Stimulated activated CD8-positive, alpha-beta memory T cell treated with anti-CD3 and anti-CD28 coated beads, Interleukin-4, amount 100 ng/mL, for 24 hours (primary cell): ENCODE data around the gene MAP2K5.

Experiments
- DNase-seq: peaks from one replicate; pipeline ENCODE4 v3.0.0-alpha.2; 2020; ENCODE audit warnings: low read depth

The MAP2K5 gene

GRCh38 chr15:67806536-67806935 lies 264.0 kb downstream of the MAP2K5 start:
- no peak for DNase-seq

- DNase-seq, result no peak
Observed at GRCh38 chr15:67807141-67807540, 264.6 kb downstream of the MAP2K5 start.

GRCh38 chr15:67807836-67808235 lies 265.3 kb downstream of the MAP2K5 start:
- no peak for DNase-seq

GRCh38 chr15:67808821-67809220 lies 266.3 kb downstream of the MAP2K5 start:
- DNase-seq, result no peak

GRCh38 chr15:67809441-67809840 lies 266.9 kb downstream of the MAP2K5 start:
- DNase-seq, result no peak

- DNase-seq, result no peak
Observed at GRCh38 chr15:67809866-67810265, 267.4 kb downstream of the MAP2K5 start.

DNA sequence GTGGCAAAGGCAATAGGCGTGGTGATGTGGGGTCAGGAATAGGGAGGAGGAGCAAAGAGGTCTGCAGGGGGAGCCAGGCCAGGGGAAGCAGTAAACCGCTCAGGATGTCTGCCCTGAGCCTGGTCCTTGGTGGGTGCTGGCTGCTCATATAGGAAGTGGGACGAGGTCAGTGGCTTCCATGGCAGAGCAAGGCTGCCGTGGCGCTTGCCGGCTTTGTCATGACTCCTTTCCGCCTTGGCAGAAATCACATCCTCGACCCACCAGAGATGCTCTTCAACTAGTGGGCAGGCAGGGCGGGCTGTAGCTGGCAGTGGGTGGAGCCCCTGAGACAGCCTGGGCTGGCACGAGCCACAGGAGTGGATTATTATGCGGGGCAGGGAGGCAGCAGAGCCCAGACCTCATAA lies 269.7 kb downstream of the MAP2K5 start:
- DNase-seq, result no peak

DNA sequence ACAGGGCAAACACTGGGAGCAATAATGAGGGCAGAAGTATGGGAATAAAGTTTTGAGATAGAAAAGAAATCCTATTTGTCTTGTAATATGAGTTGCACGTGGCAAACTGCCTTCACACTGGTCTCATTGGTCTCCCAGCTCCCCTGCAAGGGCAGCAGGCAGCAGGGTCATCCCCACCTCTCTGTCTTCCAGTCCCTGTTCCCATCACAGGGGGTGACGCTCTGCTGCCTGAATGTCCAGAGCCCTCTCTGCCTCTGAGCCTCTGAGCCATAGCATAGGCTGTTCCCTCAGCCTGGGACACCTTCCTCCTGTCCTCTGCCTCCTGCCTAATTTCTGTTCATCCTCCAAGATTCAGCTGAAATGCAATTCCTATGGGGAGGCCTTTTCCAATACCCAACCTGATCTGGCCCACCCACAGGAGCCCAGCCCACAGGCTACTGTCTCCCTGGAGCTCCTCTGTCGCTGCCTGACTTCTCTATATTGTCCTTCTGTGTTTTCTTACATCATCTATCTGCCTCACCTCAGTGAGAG lies 270.7 kb downstream of the MAP2K5 start:
- DNase-seq, result no peak

- no peak for DNase-seq
Observed at GRCh38 chr15:67815036-67815592, 272.6 kb downstream of the MAP2K5 start.

DNA sequence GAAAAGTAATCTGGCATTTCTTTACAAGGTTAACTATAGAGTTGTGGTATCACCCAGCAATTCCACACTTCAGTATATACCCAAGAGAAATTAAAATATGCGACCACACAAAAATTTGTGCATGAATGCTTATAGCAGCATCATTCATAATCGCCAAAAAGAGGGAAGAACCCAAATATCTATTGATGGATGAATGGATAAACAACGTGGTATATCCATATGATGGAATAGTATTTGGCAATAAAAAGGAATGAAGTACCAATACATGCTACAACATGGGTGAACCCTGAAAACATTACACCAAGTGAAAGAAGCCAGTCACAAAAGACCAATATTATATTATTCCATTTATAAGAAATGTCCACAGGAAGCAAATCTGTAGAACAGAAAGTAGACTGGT lies 274.2 kb downstream of the MAP2K5 start:
- no peak for DNase-seq

GRCh38 chr15:67818464-67818863 lies 276.0 kb downstream of the MAP2K5 start:
- DNase-seq, result no peak

- no peak for DNase-seq
Observed at GRCh38 chr15:67819636-67820035, 277.1 kb downstream of the MAP2K5 start.

DNA sequence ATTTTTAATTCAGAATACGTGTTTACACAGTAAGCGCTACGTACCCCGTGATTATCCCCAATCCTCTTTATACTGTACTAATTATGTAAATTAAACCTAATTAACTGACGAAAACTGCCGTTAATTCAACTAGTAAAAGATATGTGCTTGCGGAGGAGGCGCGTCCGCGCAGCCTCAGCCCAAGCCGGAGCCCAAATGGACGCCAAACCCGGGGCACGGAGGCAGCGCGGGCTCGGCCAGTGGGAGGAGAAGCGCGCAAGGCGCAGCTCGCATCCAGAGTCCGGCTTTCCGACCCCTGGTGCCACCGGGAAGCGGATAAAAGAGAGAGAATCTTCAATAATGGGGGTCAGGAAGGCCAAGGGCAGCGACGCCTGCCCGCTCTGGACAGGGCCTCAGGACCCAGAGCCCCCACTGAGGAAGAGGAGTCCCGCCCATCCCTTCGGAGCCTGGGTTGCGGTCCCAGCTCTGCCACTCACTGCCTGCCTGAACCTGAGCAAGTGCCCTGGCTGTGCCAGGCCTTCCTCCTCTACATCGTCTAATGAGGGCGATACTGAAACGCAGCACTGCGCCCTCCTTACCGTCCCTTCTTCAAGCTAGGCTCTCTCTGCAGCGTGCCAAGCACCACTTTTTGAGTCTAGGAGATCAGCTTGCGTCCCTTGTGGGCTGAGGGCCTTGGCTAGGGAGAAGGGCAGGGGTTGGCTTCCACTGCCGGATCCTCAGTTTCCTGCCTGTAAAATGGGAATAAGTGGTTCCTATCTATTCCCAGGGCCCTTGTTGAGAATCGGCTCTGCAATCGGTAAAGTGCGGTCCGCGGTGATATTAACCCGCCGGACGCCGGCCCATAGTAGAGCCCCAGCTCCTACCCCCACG lies 277.9 kb downstream of the MAP2K5 start:
- DNase-seq, result no peak

DNA sequence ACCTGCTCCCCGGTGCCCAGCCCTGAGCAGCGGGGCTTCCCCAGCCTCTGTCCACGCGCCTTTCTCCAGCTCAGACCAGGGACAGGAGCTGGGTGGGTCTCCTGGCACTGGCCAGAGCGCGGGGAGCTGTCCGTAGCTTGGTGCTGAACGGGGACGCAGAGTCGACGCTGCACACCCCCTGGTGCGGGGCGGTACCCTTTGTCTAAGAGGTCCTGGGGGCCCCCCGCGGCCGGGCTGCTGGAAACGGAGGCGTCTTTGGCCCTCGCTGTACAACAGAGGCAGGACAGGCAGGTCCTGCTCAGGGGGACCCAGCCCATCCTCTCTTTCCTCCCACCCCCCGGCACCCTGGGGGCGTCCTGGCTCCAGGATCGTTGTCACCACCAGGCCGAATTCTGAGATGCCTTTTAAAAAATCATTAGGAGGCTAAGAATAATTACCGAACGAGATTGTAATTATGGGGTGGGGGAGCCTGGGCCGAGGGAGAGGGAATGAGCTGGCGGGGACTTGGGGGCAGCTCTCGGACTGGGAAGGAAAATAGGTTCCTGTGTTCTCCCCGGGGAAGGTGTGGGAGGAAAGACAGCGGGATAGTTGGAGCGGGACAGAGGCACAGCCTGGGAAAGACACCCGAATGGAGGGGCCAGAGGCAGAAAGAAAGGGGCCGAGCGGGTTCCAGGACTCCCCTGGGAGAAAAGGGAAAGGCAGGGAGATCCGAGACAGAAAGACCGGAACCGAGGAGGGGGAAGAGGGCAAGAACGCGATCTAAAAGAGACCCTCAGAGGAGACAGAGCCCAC lies 278.7 kb downstream of the MAP2K5 start:
- no peak for DNase-seq

DNA sequence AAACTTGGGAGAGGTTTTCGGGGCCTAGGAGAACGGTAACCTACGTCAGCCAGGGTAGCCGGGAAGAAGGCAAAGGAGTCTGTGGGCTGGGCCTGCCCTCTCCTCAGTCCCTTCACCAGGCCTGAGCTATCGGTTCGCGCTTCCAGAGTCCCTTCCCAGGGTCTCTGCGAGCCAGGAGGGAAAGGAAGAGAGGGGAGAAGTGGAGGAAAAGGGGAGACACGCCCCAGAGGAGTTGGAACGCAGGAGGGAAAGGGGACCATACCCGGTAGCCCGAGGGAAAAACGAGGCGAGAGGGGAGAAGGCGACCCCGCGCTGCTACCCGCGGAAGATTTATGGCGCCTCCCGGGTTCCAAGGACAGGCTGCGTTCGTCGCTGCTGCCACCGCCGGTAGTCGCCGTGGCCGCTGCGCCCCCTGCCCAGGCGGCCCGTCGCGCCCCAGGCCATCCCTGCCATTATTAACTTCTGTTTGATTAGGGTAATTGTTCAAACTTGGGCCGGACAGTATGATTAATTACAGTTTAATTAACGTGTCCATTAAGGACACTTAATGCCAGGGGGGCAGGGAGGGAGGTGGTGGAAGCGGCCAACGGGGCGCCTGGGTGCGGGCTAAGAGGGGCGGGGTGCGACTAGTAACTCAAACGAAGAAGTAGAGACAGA lies 279.4 kb downstream of the MAP2K5 start:
- DNase-seq, result no peak

GRCh38 chr15:67822537-67823313 lies 280.2 kb downstream of the MAP2K5 start:
- no peak for DNase-seq

GRCh38 chr15:67823314-67824196 lies 281.1 kb downstream of the MAP2K5 start:
- no peak for DNase-seq

DNA sequence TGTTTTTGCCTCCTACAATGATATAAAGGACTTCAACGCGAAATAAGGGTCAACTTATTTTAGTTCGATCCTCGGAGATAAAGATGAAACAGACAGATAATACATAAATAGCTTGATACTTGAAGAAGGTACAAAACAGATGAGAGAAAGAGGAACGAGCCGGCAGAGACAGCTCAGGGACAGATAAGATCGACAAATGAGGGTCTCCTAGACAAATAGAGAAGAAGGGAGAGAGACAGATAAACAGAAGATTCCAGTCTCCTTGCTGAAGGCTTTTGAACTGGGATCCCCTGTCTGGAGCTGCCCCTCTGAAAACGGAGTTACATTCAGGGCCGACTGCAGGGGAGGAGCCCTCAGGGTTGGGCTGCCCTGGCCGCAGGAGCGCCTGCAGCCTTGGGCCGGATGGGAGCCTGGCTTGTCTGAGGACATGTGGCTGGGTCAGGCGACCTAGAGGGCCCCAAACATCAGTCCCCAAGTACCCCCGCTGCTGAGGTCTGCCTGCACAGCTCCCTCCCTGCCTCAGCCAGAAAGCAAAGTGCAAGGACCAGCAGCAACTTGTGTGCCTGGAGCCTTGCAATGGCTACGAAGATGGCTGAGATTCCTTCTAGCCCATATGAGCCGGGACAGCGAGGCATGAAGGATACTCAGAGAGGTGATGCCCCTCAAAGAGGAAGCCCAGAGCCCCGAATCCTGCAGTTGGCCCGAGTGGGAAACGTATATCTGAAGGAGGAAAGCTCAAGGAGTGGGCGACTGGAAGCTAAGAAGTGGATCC lies 281.9 kb downstream of the MAP2K5 start:
- no peak for DNase-seq
